ENCODE data around the gene SIPA1L3. TPM values are rescaled to one million over a fixed set of nuclear protein-coding genes. Genes with fewer than 3 reads are reported as not detected.

The SIPA1L3 gene
- total and polyA plus RNA-seq, 9 of the 15 experiments (the other 6 are each of a cell fraction or from before 2014, with no cell fraction given), result 0.01 to 6.1 (median 2.5) TPM

GRCh38 chr19:38021352-38021751, 114.3 kb downstream of the SIPA1L3 start:
- Histone ChIP-seq H3K36me3 (ENCODE audit: control insufficient read depth, insufficient read depth, low read length) (no peaks in the 10 kb centered on the region), H3K4me2 (ENCODE audit: insufficient read depth, low read length) (no peak overlapping the region), H3K4me1 (replicated peaks in 1 of 2; ENCODE audit: control insufficient read depth in 2 of 2, insufficient read depth in 2 of 2, low read length in 2 of 2) (no peaks in the 10 kb centered on the region), H3K4me3 (no peak overlapping the region), H3K9me1 (ENCODE audit: control insufficient read depth, insufficient read depth, low read length) (no peaks in the 10 kb centered on the region), H3K27ac (ENCODE audit: extremely low read depth, low read depth, low read length) (no peak overlapping the region), H3K9ac (ENCODE audit: insufficient read depth in 1 of 2, low read depth in 2 of 2, low read length in 2 of 2) (no peak overlapping the region), H3K27me3 (ENCODE audit: control insufficient read depth in 2 of 2, insufficient read depth in 2 of 2, low read length in 2 of 2) (peaks cover 0 to 6% of the 10 kb centered on the region in 2 experiments; a peak in 3 of 5 replicates), H2AFZ (ENCODE audit: low read depth, low read length) (no peak overlapping the region), H3K9me3 (replicated peaks; ENCODE audit: control insufficient read depth, insufficient read depth, low read depth, low read length) (no peaks in the 10 kb centered on the region; the same call in 1 of the 2 replicates), H3K79me2 (ENCODE audit: control insufficient read depth, insufficient read depth, low read length) (no peaks in the 10 kb centered on the region), H4K20me1 (replicated peaks; ENCODE audit: control insufficient read depth, insufficient read depth, low read length) (no peaks in the 10 kb centered on the region)
- DNase-seq (ENCODE audit: extremely low read depth in 1 of 4, low spot score in 3 of 4) (no peak), FAIRE-seq (no peak), ATAC-seq (no peak)
- BruUV-seq (replicated peaks), result no TSS peak
- in situ Hi-C loops (cut with MboI), result no loop called here
- TF ChIP-seq NCOA4 (IDR thresholded peaks at IDR 0.05; ENCODE audit: partially characterized antibody) (no peak), ASH1L (IDR thresholded peaks at IDR 0.05; ENCODE audit: borderline replicate concordance, low read depth, partially characterized antibody) (no peak), CHD1 (IDR thresholded peaks at IDR 0.05; ENCODE audit: low read length) (no peak), SP2 (IDR thresholded peaks at IDR 0.05; ENCODE audit: extremely low read depth, low read depth, low read length, poor library complexity, severe bottlenecking) (no peak), ZFX (CRISPR knock-in tag; IDR thresholded peaks at IDR 0.05) (no peak), NR0B1 (IDR thresholded peaks at IDR 0.05; ENCODE audit: partially characterized antibody) (no peak), TAF15 (IDR thresholded peaks at IDR 0.05; ENCODE audit: low read depth, low read length) (no peak), RBM34 (IDR thresholded peaks at IDR 0.05; ENCODE audit: borderline replicate concordance, insufficient read depth, low read length) (no peak), ZNF76 (CRISPR knock-in tag; IDR thresholded peaks at IDR 0.05; ENCODE audit: borderline replicate concordance) (no peak), SMARCE1 (IDR thresholded peaks at IDR 0.05) (no peak), HDAC8 (tag; IDR thresholded peaks at IDR 0.05) (no peak), FOXA3 (CRISPR knock-in tag; conservative IDR thresholded peaks at IDR 0.05 in 1 of 2, IDR thresholded peaks at IDR 0.05 in 1 of 2) (no peak), ZBTB9 (CRISPR knock-in tag; IDR thresholded peaks at IDR 0.05) (no peak)
- ChIA-PET CTCF (ENCODE audit: low intra/inter-chr PET ratio) (no interaction called here), POLR2A (interaction anchor here (0.5 to 2.6 kb wide), 2 partner anchors 17 to 55 kb away, joined by 3 to 10 read pairs; no protein-coding TSS in a partner anchor)
- 13% methylated on average over 1 of the region's 1 CpG for WGBS (ENCODE audit: insufficient coverage, low coverage, missing lambda C conversion rate)
- intact Hi-C loops (cut with micrococcal nuclease), result no loop called here

Measured in K562 (cell line).